Measurements from ENCODE around the gene DHX29.
A peak's percentile ranks its signal among the peaks of the same experiment; 100 is the strongest.

Gene DHX29

GRCh38 chr5:55226934-55227663 is 80.4 kb downstream of the DHX29 start, which contains the start of gene MCIDAS:
MCIDAS (minus strand) TSS chr5:55227315; CDS start chr5:55227138, 177 bp downstream.
- no peak for TF ChIP-seq ISL1 (CRISPR knock-in tag; IDR thresholded peaks at IDR 0.05)
- no peak for TF ChIP-seq ARNTL (CRISPR knock-in tag; IDR thresholded peaks at IDR 0.05; ENCODE audit: borderline replicate concordance, low read depth)
- TF ChIP-seq CSDC2 (CRISPR knock-in tag; IDR thresholded peaks at IDR 0.05) = no peak
- TF ChIP-seq ESRRG (CRISPR knock-in tag; IDR thresholded peaks at IDR 0.05) = no peak
- ATAC-seq = peak; percentile 16

DNA sequence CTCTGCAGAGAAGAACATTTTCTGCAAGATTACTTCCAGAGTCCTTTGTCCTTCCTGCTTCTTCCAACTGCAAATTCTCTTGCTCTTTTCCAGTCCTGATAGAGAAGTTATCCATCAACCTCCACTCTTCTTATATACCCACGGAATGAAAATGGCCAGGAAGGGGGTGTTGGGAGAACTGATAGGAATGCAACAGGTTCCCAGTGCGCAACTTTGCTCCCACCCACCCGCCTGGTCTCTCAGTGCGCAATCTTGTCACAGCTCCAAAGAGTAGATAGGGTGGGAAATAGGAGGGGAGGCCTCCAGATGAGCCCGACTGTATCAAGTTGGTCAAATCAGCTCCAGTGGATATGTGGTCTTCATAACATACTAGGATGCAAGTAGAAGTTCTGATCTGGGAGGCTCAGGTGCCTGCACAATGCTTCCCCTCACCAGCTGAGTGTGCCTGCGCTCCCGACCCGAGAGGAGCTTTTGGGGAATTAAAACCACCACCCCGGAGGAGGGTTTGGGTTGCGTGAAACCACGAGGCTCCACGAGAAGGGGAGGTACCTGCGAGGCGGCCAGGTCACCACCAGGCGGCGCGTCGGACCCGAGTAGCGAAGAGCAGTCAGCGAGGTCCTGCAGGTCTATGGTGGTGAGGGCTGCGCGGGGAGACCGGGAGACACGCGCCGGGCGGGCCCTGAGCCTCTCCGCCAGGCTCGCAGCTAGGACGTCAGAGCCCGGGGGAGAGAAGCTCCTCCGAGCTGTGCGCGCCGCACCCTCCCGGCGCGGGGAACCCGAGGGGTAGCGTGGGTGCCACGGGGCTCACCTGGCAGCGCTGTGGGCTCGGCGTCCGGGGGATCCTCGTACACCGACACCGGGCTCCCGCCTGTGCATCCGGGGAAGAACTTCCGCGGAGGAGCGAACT is 81.2 kb downstream of the DHX29 start:
- peak; percentile 64 for ATAC-seq
- no peak for TF ChIP-seq CSDC2 (CRISPR knock-in tag; IDR thresholded peaks at IDR 0.05)

GRCh38 chr5:55225346-55225745 is 82.1 kb downstream of the DHX29 start:
- no peak for ATAC-seq
- TF ChIP-seq BACH2 (CRISPR knock-in tag; IDR thresholded peaks at IDR 0.05; ENCODE audit: borderline replicate concordance) (no peak), ARNTL (CRISPR knock-in tag; IDR thresholded peaks at IDR 0.05; ENCODE audit: borderline replicate concordance, low read depth) (no peak), PPARA (CRISPR knock-in tag; IDR thresholded peaks at IDR 0.05; ENCODE audit: borderline replicate concordance) (no peak), TSHZ2 (CRISPR knock-in tag; IDR thresholded peaks at IDR 0.05) (no peak), RARB (CRISPR knock-in tag; IDR thresholded peaks at IDR 0.05) (no peak), CSDC2 (CRISPR knock-in tag; IDR thresholded peaks at IDR 0.05) (no peak), OSR1 (CRISPR knock-in tag; IDR thresholded peaks at IDR 0.05) (no peak), TCF4 (CRISPR knock-in tag; IDR thresholded peaks at IDR 0.05; ENCODE audit: borderline replicate concordance) (no peak), ZNF565 (CRISPR knock-in tag; conservative IDR thresholded peaks at IDR 0.05; ENCODE audit: low read depth) (no peak)
- TF ChIP-seq, protein P1, sequence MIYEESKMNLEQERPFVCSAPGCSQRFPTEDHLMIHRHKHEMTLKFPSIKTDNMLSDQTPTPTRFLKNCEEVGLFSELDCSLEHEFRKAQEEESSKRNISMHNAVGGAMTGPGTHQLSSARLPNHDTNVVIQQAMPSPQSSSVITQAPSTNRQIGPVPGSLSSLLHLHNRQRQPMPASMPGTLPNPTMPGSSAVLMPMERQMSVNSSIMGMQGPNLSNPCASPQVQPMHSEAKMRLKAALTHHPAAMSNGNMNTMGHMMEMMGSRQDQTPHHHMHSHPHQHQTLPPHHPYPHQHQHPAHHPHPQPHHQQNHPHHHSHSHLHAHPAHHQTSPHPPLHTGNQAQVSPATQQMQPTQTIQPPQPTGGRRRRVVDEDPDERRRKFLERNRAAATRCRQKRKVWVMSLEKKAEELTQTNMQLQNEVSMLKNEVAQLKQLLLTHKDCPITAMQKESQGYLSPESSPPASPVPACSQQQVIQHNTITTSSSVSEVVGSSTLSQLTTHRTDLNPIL (CRISPR knock-in tag; IDR thresholded peaks at IDR 0.05; ENCODE audit: low read depth) = no peak

DNA sequence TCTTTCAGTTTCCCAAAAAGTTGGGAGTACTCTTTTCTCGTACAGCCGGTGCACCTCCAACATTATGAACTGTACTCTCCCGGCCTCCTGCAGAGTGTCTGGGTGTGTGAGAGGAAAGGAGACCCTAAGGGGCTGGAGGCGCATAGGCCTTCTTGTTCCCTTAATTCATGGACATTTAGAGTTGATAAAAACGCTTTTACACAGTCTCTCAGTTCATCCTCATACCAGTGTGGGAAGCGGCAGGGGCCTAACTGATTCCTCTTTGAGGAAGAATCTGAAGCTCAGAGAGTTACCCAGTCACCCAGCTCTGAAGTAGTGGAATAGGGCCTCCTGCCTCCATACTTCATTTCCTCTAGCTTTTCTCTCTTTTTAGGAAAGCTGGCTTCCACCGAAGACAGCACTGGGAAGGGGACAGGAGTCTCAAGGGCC is 83.7 kb downstream of the DHX29 start:
- ATAC-seq = no peak
- TF ChIP-seq, protein P2, sequence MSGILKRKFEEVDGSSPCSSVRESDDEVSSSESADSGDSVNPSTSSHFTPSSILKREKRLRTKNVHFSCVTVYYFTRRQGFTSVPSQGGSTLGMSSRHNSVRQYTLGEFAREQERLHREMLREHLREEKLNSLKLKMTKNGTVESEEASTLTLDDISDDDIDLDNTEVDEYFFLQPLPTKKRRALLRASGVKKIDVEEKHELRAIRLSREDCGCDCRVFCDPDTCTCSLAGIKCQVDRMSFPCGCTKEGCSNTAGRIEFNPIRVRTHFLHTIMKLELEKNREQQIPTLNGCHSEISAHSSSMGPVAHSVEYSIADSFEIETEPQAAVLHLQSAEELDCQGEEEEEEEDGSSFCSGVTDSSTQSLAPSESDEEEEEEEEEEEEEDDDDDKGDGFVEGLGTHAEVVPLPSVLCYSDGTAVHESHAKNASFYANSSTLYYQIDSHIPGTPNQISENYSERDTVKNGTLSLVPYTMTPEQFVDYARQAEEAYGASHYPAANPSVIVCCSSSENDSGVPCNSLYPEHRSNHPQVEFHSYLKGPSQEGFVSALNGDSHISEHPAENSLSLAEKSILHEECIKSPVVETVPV (CRISPR knock-in tag; IDR thresholded peaks at IDR 0.05) = no peak
- TF ChIP-seq ZFP30 (CRISPR knock-in tag; IDR thresholded peaks at IDR 0.05) (no peak), ZNF565 (CRISPR knock-in tag; conservative IDR thresholded peaks at IDR 0.05; ENCODE audit: low read depth) (no peak), ISL1 (CRISPR knock-in tag; IDR thresholded peaks at IDR 0.05) (no peak), POU6F1 (CRISPR knock-in tag; IDR thresholded peaks at IDR 0.05; ENCODE audit: borderline replicate concordance, low read depth) (no peak), TSHZ2 (CRISPR knock-in tag; IDR thresholded peaks at IDR 0.05) (no peak)
